ENCODE measurements around the gene CTPS2.
"Not testable (repeated sequence)": the region's sequence is repeated elsewhere in the genome, so short reads cannot be mapped to it uniquely, and the experiment has no call there.

Gene CTPS2

DNA sequence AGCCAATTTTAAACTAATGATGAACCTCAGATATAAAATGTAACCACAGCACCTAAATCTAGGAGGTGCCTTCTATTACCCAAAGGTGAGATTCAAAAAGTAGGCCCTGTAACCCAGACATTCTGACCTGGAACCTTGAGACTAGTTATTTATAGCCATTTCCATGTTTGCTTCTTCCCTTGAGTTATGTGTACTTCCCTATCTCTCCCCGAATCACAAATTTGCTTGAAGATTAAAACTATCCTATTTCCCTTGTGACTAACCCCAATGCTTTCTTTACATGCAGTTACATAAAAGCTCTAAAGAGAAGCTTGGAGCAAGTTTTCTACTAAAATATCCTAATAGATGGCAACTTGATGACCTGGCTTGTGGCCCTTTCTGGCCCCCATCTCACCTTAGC is 95.1 kb downstream of the CTPS2 start:
- H4K91ac ChIP-seq (ENCODE audit: low read depth, low read length, poor library complexity) = no peak overlapping the region
- H2BK5ac ChIP-seq (ENCODE audit: low read length) = no peak overlapping the region
- H2AK5ac ChIP-seq (ENCODE audit: low read depth, low read length) = no peak overlapping the region
- no peaks in the 10 kb centered on the region for H3K4me1 ChIP-seq (ENCODE audit: control insufficient read depth in 2 of 2, insufficient read depth in 1 of 2, low read depth in 1 of 2, low read length in 2 of 2)
- WGBS, 2 donors (ENCODE audit: extremely low coverage in 2 of 2, insufficient read length in 2 of 2, insufficient replicate concordance in 1 of 2) = no CpG with 5 or more reads among the region's 1 CpG
- no peak overlapping the region for H3K27ac ChIP-seq (replicated peaks; ENCODE audit: low read length)
- no peak overlapping the region for H3K14ac ChIP-seq (ENCODE audit: low read length)
- no peak overlapping the region for H3K4me2 ChIP-seq (ENCODE audit: insufficient read depth, low read length, poor library complexity, severe bottlenecking)
- no peak overlapping the region for H3K18ac ChIP-seq (ENCODE audit: low read length)
- no peak overlapping the region for H3K9ac ChIP-seq (ENCODE audit: low read depth, low read length, poor library complexity)
- H3K4me3 ChIP-seq (ENCODE audit: low read length in 2 of 2) = no peak overlapping the region
- no peak overlapping the region for H2BK15ac ChIP-seq (ENCODE audit: low read length)
- H2BK120ac ChIP-seq (ENCODE audit: low read depth, low read length) = no peak overlapping the region
- no peak overlapping the region for H3K4ac ChIP-seq (ENCODE audit: low read length)
- no peak overlapping the region for H4K8ac ChIP-seq (ENCODE audit: low read depth, low read length)
- no peak for DNase-seq (ENCODE audit: low spot score)
- no peaks in the 10 kb centered on the region for H3K27me3 ChIP-seq (ENCODE audit: control insufficient read depth in 3 of 3, insufficient read depth in 3 of 3, low read depth in 1 of 3, low read length in 3 of 3)
- H3K36me3 ChIP-seq (replicated peaks in 1 of 2; ENCODE audit: control insufficient read depth in 2 of 2, insufficient read depth in 2 of 2, low read length in 2 of 2) = peaks cover 2 to 75% of the 10 kb centered on the region in 2 donors
- no peaks in the 10 kb centered on the region for H3K79me1 ChIP-seq (ENCODE audit: low read depth, low read length)
- H3K9me3 ChIP-seq (replicated peaks in 1 of 2; ENCODE audit: control insufficient read depth in 2 of 2, insufficient read depth in 1 of 2, low read depth in 1 of 2, low read length in 2 of 2) = no peaks in the 10 kb centered on the region
- H2AFZ ChIP-seq (ENCODE audit: low read length) = no peak overlapping the region
- no peak overlapping the region for H2BK12ac ChIP-seq (ENCODE audit: low read length)
- no peak overlapping the region for H3K23ac ChIP-seq (ENCODE audit: low read depth, low read length, poor library complexity)

DNA sequence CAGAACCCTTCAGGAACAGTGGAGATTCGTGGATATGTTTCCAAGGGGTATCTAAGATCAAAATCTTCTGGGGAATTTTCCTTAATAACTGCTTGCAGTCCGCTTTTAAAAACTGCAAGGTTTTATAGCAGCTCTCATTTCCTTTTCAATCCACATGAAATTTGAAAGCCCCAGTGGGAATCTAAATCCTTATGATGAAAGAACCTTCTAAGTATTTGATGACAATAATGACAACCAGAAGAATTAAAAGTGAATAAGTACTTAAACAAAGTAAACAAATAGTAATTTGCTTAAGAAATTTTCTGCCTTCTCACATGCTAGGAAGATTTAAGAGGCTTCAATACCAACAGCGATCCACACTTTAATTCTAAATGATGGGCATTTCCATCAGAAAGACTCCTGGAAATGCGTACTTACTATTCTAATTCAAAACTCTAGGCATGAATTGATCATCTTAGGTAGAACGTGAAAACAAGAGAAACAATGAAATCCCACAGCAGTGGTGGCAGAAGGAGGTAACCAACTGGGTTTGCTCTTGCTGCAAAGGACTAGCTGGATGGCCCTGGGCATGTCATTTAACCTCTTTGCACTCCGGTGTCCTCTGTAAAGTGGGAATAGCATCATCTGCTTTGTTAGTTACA is 100.1 kb downstream of the CTPS2 start:
- no peak overlapping the region for H2BK15ac ChIP-seq (ENCODE audit: low read length)
- no peak overlapping the region for H3K9ac ChIP-seq (ENCODE audit: low read depth, low read length, poor library complexity)
- H4K91ac ChIP-seq (ENCODE audit: low read depth, low read length, poor library complexity) = no peak overlapping the region
- no peak overlapping the region for H3K23ac ChIP-seq (ENCODE audit: low read depth, low read length, poor library complexity)
- H3K4me3 ChIP-seq (ENCODE audit: low read length in 2 of 2) = no peak overlapping the region
- H2AK5ac ChIP-seq (ENCODE audit: low read depth, low read length) = no peak overlapping the region
- no peak overlapping the region for H3K14ac ChIP-seq (ENCODE audit: low read length)
- no peaks in the 10 kb centered on the region for H3K4me1 ChIP-seq (ENCODE audit: control insufficient read depth in 2 of 2, insufficient read depth in 1 of 2, low read depth in 1 of 2, low read length in 2 of 2)
- H2BK12ac ChIP-seq (ENCODE audit: low read length) = no peak overlapping the region
- no peak overlapping the region for H3K18ac ChIP-seq (ENCODE audit: low read length)
- H3K27ac ChIP-seq (replicated peaks; ENCODE audit: low read length) = no peak overlapping the region
- H3K9me3 ChIP-seq (replicated peaks in 1 of 2; ENCODE audit: control insufficient read depth in 2 of 2, insufficient read depth in 1 of 2, low read depth in 1 of 2, low read length in 2 of 2) = no peaks in the 10 kb centered on the region
- no peak overlapping the region for H3K4ac ChIP-seq (ENCODE audit: low read length)
- H3K36me3 ChIP-seq (replicated peaks in 1 of 2; ENCODE audit: control insufficient read depth in 2 of 2, insufficient read depth in 2 of 2, low read length in 2 of 2) = peaks cover 0 to 74% of the 10 kb centered on the region in 2 donors
- no peaks in the 10 kb centered on the region for H3K79me1 ChIP-seq (ENCODE audit: low read depth, low read length)
- H4K8ac ChIP-seq (ENCODE audit: low read depth, low read length) = no peak overlapping the region
- no peak overlapping the region for H2BK120ac ChIP-seq (ENCODE audit: low read depth, low read length)
- H2AFZ ChIP-seq (ENCODE audit: low read length) = no peak overlapping the region
- H3K4me2 ChIP-seq (ENCODE audit: insufficient read depth, low read length, poor library complexity, severe bottlenecking) = no peak overlapping the region
- DNase-seq (ENCODE audit: low spot score) = no peak
- H3K27me3 ChIP-seq (ENCODE audit: control insufficient read depth in 3 of 3, insufficient read depth in 3 of 3, low read depth in 1 of 3, low read length in 3 of 3) = no peaks in the 10 kb centered on the region
- no CpG with 5 or more reads among the region's 6 CpGs for whole genome bisulfite sequencing, 2 donors (ENCODE audit: extremely low coverage in 2 of 2, insufficient read length in 2 of 2, insufficient replicate concordance in 1 of 2)
- no peak overlapping the region for H2BK5ac ChIP-seq (ENCODE audit: low read length)

DNA sequence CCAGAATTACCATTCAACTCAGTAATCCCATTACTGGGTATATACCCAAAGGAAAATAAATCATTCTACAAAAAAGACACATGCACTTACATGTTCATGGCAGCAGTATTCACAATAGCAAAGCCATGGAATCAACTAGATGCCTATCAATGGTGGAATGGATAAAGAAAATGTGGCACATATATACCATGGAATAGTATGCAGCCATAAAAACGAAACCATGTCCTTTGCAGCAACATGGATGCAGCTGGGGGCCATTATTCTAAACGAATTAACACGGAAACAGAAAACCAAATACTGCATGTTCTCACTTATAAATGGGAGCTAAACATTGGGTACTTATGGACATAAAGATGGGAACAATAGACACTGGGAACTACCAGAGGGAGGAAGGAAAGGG is 101.8 kb downstream of the CTPS2 start:
- not testable (repeated sequence) for H2BK15ac ChIP-seq (ENCODE audit: low read length); H3K4me2 ChIP-seq (ENCODE audit: insufficient read depth, low read length, poor library complexity, severe bottlenecking); H2AK5ac ChIP-seq (ENCODE audit: low read depth, low read length); H4K8ac ChIP-seq (ENCODE audit: low read depth, low read length); H2BK5ac ChIP-seq (ENCODE audit: low read length); DNase-seq (ENCODE audit: low spot score); H4K91ac ChIP-seq (ENCODE audit: low read depth, low read length, poor library complexity); H3K27ac ChIP-seq (replicated peaks; ENCODE audit: low read length); H3K9ac ChIP-seq (ENCODE audit: low read depth, low read length, poor library complexity); H2BK120ac ChIP-seq (ENCODE audit: low read depth, low read length); H3K14ac ChIP-seq (ENCODE audit: low read length); H2AFZ ChIP-seq (ENCODE audit: low read length); H3K27me3 ChIP-seq (ENCODE audit: control insufficient read depth in 3 of 3, insufficient read depth in 3 of 3, low read depth in 1 of 3, low read length in 3 of 3); H3K79me1 ChIP-seq (ENCODE audit: low read depth, low read length); H3K9me3 ChIP-seq (replicated peaks in 1 of 2; ENCODE audit: control insufficient read depth in 2 of 2, insufficient read depth in 1 of 2, low read depth in 1 of 2, low read length in 2 of 2); H3K23ac ChIP-seq (ENCODE audit: low read depth, low read length, poor library complexity); H2BK12ac ChIP-seq (ENCODE audit: low read length); H3K4me3 ChIP-seq (ENCODE audit: low read length in 2 of 2); H3K18ac ChIP-seq (ENCODE audit: low read length); H3K4ac ChIP-seq (ENCODE audit: low read length); H3K4me1 ChIP-seq (ENCODE audit: control insufficient read depth in 2 of 2, insufficient read depth in 1 of 2, low read depth in 1 of 2, low read length in 2 of 2)
- WGBS, 2 donors (ENCODE audit: extremely low coverage in 2 of 2, insufficient read length in 2 of 2, insufficient replicate concordance in 1 of 2) = no CpG with 5 or more reads among the region's 3 CpGs
- H3K36me3 ChIP-seq (replicated peaks in 1 of 2; ENCODE audit: control insufficient read depth in 2 of 2, insufficient read depth in 2 of 2, low read length in 2 of 2) = peaks cover 0 to 66% of the 10 kb centered on the region in 2 donors

DNA sequence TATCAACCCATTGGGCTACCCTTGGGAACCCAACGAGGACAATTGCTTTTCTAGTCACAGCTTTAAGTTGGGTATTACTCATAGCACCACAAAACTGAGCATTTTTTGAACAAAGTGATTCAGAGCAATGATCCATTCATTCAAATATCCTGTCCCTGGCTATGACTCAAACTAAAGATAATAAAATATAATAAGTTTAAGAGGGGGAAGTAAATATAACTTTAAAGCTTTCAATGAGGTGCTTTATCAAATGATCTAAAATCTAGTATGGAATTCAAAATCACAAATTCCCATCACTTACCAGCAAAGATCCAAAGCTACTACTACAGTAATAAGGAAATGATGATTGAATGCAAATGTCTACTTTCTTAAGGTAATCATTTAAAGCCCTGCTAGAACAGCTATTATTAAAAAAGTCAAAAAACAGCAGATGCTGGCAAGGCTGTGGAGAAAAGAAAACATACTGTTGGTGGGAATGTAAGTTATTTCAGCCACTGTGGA is 102.3 kb downstream of the CTPS2 start:
- Histone ChIP-seq H3K9me3 (replicated peaks in 1 of 2; ENCODE audit: control insufficient read depth in 2 of 2, insufficient read depth in 1 of 2, low read depth in 1 of 2, low read length in 2 of 2) (no peaks in the 10 kb centered on the region), H2BK5ac (ENCODE audit: low read length) (no peak overlapping the region), H3K27me3 (ENCODE audit: control insufficient read depth in 3 of 3, insufficient read depth in 3 of 3, low read depth in 1 of 3, low read length in 3 of 3) (no peaks in the 10 kb centered on the region), H3K9ac (ENCODE audit: low read depth, low read length, poor library complexity) (no peak overlapping the region), H3K23ac (ENCODE audit: low read depth, low read length, poor library complexity) (no peak overlapping the region), H3K14ac (ENCODE audit: low read length) (no peak overlapping the region), H2AK5ac (ENCODE audit: low read depth, low read length) (no peak overlapping the region), H3K4me1 (ENCODE audit: control insufficient read depth in 2 of 2, insufficient read depth in 1 of 2, low read depth in 1 of 2, low read length in 2 of 2) (no peaks in the 10 kb centered on the region), H2AFZ (ENCODE audit: low read length) (no peak overlapping the region), H3K4ac (ENCODE audit: low read length) (no peak overlapping the region), H3K36me3 (replicated peaks in 1 of 2; ENCODE audit: control insufficient read depth in 2 of 2, insufficient read depth in 2 of 2, low read length in 2 of 2) (peaks cover 0 to 62% of the 10 kb centered on the region in 2 donors), H3K4me3 (ENCODE audit: low read length in 2 of 2) (no peak overlapping the region), H3K27ac (replicated peaks; ENCODE audit: low read length) (no peak overlapping the region), H4K91ac (ENCODE audit: low read depth, low read length, poor library complexity) (no peak overlapping the region), H2BK15ac (ENCODE audit: low read length) (no peak overlapping the region), H3K18ac (ENCODE audit: low read length) (no peak overlapping the region), H3K79me1 (ENCODE audit: low read depth, low read length) (no peaks in the 10 kb centered on the region), H3K4me2 (ENCODE audit: insufficient read depth, low read length, poor library complexity, severe bottlenecking) (no peak overlapping the region), H2BK120ac (ENCODE audit: low read depth, low read length) (no peak overlapping the region), H4K8ac (ENCODE audit: low read depth, low read length) (no peak overlapping the region), H2BK12ac (ENCODE audit: low read length) (no peak overlapping the region)
- no CpG with 5 or more reads among the region's 1 CpG for WGBS, 2 donors (ENCODE audit: extremely low coverage in 2 of 2, insufficient read length in 2 of 2, insufficient replicate concordance in 1 of 2)
- DNase-seq (ENCODE audit: low spot score) = no peak

Data from neuronal stem cell (in vitro differentiated cells).